Choroid plexus epithelial cell (primary cell): ENCODE measurements around the gene APC2.

Experiments used
- DNase-seq: peaks from one replicate; pipeline ENCODE4 v3.0.0-alpha.2; 2010; ENCODE audit warnings: low read depth
- H3K4me3 ChIP-seq: 2 replicates; pipeline ENCODE4 v1.5.1; 2011; ENCODE audit warnings: low read depth, mild to moderate bottlenecking, control low read depth, low read length, moderate library complexity
- CTCF ChIP-seq: conservative IDR thresholded peaks from 2 replicates; pipeline ENCODE4 v1.5.1; 2011; ENCODE audit warnings: low read depth, mild to moderate bottlenecking, control low read depth, inconsistent platforms, low read length, moderate library complexity

Gene APC2

GRCh38 chr19:1457031-1457739 lies 7.3 kb downstream of the APC2 start:
- TF ChIP-seq CTCF, result peak; percentile 8
- DNase-seq, result no peak
- no peak overlapping the region for H3K4me3 ChIP-seq

DNA sequence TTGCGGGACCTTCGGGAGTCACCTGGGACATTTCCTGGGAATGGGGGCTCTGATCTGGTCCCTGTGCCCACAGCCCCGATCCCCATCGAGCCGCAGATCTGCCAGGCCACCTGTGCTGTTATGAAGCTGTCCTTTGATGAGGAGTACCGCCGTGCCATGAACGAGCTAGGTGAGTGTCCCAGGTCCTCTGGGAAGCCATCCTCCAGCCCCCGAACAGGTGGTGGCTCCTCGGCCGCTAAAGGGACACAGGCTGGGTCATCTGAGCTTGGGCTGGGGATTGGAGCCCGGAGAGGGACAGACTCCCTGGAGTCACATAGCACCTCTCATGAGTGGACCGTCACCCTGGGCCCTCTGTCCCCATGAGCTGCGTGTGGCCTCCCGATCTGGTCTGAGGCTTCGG lies 8.0 kb downstream of the APC2 start:
- no peak overlapping the region for H3K4me3 ChIP-seq
- no peak for TF ChIP-seq CTCF
- DNase-seq, result no peak

- DNase-seq, result no peak
- no peak overlapping the region for H3K4me3 ChIP-seq
- TF ChIP-seq CTCF, result no peak
Measured at GRCh38 chr19:1459479-1459878, 9.6 kb downstream of the APC2 start.

DNA sequence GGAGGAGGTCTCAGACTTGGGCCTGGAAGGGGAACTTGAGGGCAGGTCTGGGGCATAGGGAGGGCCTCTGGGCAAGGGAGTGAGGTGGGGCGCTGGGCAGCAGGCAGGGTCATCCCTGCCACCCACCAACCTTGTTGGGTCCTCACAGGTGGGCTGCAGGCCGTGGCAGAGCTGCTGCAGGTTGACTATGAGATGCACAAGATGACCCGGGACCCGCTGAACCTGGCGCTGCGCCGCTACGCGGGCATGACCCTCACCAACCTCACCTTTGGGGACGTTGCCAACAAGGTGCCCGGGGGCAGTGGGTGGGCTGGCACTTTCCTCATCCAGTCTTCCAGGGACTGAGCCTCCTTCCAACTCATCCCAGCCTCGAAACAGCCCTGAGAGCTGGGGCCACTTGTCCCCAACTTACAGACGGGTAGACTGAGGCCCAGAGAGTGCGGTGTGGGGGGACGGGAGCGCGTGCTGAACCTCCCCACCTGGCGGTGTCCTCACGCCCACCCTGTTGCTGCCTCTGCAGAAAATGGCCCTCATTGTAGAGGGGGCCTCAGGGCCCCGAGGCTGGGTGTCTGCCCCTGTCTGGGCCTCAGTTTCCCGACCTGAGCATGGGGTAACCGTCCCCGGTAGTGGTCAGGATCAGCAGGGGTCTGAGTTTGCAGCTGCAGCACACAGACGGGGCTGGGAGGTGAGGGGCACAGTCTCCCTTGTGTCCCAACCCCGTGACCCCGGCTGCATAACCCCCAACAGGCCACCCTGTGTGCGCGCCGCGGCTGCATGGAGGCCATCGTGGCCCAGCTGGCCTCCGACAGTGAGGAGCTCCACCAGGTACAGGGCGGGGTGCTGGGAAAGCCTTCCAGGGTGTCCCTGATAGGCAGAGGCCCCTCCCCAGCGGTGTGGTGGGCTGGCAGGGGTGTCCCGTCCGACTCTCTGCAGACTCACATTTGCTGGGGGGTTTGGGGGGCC lies 10.4 kb downstream of the APC2 start:
- DNase-seq, result no peak
- no peak overlapping the region for H3K4me3 ChIP-seq
- no peak for TF ChIP-seq CTCF

DNA sequence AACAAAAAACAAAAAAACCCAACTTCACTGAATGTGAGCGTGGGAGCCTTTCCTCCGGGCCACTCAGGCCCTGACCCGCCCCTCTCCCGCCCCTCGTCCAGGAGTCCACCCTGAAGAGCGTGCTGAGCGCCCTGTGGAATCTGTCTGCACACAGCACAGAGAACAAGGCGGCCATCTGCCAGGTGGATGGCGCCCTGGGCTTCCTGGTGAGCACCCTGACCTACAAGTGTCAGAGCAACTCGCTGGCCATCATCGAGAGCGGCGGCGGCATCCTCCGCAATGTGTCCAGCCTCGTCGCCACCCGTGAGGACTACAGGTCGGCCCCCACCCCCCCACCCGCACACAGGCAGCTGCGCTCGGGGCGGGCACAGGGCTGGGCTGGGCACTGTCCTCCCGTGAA lies 11.9 kb downstream of the APC2 start:
- no peak for DNase-seq
- TF ChIP-seq CTCF, result no peak
- H3K4me3 ChIP-seq, result no peak overlapping the region

DNA sequence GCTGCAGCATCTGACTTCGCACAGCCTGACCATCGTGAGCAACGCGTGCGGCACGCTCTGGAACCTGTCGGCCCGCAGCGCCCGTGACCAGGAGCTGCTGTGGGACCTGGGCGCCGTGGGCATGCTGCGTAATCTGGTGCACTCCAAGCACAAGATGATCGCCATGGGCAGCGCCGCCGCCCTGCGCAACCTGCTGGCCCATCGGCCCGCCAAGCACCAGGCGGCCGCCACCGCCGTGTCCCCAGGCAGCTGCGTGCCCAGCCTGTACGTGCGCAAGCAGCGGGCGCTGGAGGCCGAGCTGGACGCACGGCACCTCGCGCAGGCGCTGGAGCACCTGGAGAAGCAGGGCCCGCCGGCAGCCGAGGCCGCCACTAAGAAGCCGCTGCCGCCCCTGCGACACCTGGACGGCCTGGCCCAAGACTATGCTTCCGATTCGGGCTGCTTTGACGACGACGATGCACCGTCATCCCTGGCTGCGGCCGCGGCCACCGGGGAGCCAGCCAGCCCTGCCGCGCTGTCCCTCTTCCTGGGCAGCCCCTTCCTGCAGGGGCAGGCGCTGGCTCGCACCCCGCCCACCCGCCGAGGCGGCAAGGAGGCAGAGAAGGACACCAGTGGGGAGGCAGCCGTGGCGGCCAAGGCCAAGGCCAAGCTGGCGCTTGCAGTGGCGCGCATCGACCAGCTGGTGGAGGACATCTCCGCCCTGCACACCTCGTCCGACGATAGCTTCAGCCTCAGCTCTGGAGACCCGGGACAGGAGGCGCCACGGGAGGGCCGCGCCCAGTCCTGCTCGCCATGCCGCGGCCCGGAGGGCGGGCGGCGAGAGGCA lies 15.5 kb downstream of the APC2 start:
- peak; percentile 54 for TF ChIP-seq CTCF
- peak; percentile 52 for DNase-seq
- H3K4me3 ChIP-seq, result no peak overlapping the region
